ENCODE data around the gene PACS2. TPM values are rescaled to one million over a fixed set of nuclear protein-coding genes. Genes with fewer than 3 reads are reported as not detected.

Gene PACS2
- total and polyA plus RNA-seq, 2 of the 4 experiments (the other 2 are of a cell fraction) = 15.6 to 32.2 TPM

DNA sequence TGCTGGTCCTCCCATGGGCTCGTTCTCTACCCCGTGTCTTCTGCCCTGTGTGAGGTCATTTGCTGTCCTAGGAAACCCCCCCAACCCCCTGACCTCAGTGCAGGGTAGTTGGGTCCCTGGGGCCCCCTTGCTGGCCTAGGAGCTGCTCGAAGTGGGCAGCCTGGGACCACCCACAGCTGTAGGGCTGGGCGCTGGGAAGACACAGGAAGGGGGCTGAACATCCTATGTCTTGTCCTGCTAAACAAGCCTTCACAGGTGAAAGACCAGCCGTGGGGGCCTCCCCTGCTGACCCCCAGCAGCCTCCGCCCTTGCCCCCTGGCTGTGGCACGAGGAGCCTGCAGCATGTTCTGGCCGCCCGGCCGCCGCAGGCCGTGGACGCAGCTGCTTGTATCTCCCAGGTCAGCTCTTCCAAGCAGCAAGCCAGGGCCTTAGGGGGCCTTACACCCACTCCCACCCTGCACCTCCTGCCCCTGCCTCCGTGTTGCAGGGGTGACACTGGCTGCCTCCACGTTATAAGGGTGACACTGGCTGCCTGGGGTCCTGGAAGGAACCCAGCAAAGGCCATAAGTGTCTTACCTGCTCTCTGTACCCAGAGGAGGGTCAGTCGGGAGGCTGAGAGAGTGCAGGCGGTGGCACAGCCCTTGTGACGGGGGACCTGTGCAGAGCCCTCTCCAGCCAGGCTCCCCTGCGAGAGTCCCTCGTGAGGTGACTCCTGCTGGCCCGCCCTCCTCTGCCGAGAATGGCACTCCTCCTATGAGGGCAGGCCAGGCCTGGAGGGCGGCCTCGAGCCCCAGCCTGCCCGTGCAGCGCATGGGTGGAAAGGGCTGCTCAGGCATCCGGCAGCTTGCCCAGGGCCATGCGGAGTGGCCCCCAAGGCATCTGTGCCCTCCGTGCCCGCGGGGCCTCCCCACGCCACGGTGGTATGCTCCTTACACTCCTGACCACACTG, 72.3 kb downstream of the PACS2 start:
- ChIA-PET POLR2A (ENCODE audit: unreplicated experiment) (no interaction called here), CTCF (no interaction called here)
- ATAC-seq (ENCODE audit: low read depth) (no peak), DNase-seq (no peak)
- intact Hi-C loops (cut with micrococcal nuclease) = no loop called here
- WGBS, 2 experiments (ENCODE audit: extremely low coverage in 2 of 2, insufficient read length in 1 of 2) = 89% methylated on average over 18 of the region's 33 CpGs; no CpG with 5 or more reads in 1 of the 2 experiments
- Histone ChIP-seq H4K20me1 (ENCODE audit: insufficient read depth, low read length) (no peaks in the 10 kb centered on the region), H3K9ac (ENCODE audit: low read depth, low read length) (no peak overlapping the region), H3K4me1 (ENCODE audit: control insufficient read depth, insufficient read depth, low read length) (no peaks in the 10 kb centered on the region), H2BK20ac (ENCODE audit: low read depth, low read length) (no peak overlapping the region), H4K91ac (ENCODE audit: insufficient read depth, low read depth, low read length) (no peak overlapping the region), H3K23ac (ENCODE audit: low read depth, low read length) (no peak overlapping the region), H2BK120ac (ENCODE audit: low read depth, low read length) (no peak overlapping the region), H3K4ac (ENCODE audit: low read depth, low read length) (no peak overlapping the region), H2BK5ac (ENCODE audit: low read depth, low read length, poor library complexity, severe bottlenecking) (no peak overlapping the region), H3K79me1 (ENCODE audit: low read depth in 1 of 2, low read length in 2 of 2) (no peaks in the 10 kb centered on the region), H4K5ac (ENCODE audit: low read depth, low read length) (no peak overlapping the region), H3K4me2 (ENCODE audit: low read depth, low read length) (no peak overlapping the region), H3K18ac (ENCODE audit: low read depth, low read length) (no peak overlapping the region), H3K14ac (replicated peaks; ENCODE audit: low read depth, low read length) (no peak overlapping the region), H3K27ac (ENCODE audit: insufficient read depth, low read length) (no peak overlapping the region), H3K56ac (ENCODE audit: extremely low read depth, insufficient read depth, low read length) (no peak overlapping the region), H2AK9ac (replicated peaks; ENCODE audit: low read depth, low read length, poor library complexity) (no peak overlapping the region), H4K8ac (ENCODE audit: low read depth in 2 of 2, low read length in 2 of 2) (no peak overlapping the region), H3K27me3 (ENCODE audit: control insufficient read depth, insufficient read depth, low read length) (no peaks in the 10 kb centered on the region), H3K4me3 (ENCODE audit: insufficient read depth, low read depth, low read length) (no peak overlapping the region), H3K36me3 (ENCODE audit: control insufficient read depth, insufficient read depth, low read length) (peaks cover 30% of the 10 kb centered on the region; the same call in 1 of the 2 replicates), H2AK5ac (ENCODE audit: low read depth, low read length) (no peak overlapping the region), H2BK15ac (ENCODE audit: low read depth, low read length) (no peak overlapping the region), H3K9me3 (ENCODE audit: control insufficient read depth, insufficient read depth, low read length) (no peaks in the 10 kb centered on the region), H3K9me1 (ENCODE audit: insufficient read depth, low read length) (no peaks in the 10 kb centered on the region), H2AFZ (replicated peaks; ENCODE audit: low read length, poor library complexity) (no peak overlapping the region)
- no TSS peak for BruUV-seq (replicated peaks)
- in situ Hi-C loops (cut with MboI; ENCODE audit: low sequenced_read_pairs) = no loop called here
- dilution Hi-C loops (cut with HindIII; ENCODE audit: low sequenced_read_pairs, unreplicated experiment) = no loop called here
- TF ChIP-seq FOS (IDR thresholded peaks at IDR 0.05; ENCODE audit: low read depth, low read length) (no peak), MXI1 (IDR thresholded peaks at IDR 0.05; ENCODE audit: borderline replicate concordance, low read depth, low read length) (no peak), NFE2L2 (IDR thresholded peaks at IDR 0.05; ENCODE audit: low read depth, low read length) (no peak), CHD1 (IDR thresholded peaks at IDR 0.05; ENCODE audit: low read depth, low read length) (no peak), RCOR1 (IDR thresholded peaks at IDR 0.05; ENCODE audit: insufficient replicate concordance, low read length) (no peak), MAFK (IDR thresholded peaks at IDR 0.05; ENCODE audit: low read depth, low read length) (no peak)
- TF ChIP-seq, protein P1, sequence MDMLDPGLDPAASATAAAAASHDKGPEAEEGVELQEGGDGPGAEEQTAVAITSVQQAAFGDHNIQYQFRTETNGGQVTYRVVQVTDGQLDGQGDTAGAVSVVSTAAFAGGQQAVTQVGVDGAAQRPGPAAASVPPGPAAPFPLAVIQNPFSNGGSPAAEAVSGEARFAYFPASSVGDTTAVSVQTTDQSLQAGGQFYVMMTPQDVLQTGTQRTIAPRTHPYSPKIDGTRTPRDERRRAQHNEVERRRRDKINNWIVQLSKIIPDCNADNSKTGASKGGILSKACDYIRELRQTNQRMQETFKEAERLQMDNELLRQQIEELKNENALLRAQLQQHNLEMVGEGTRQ (IDR thresholded peaks at IDR 0.05; ENCODE audit: low read depth, low read length) = no peak

All from IMR-90 (cell line).